Upper lobe of right lung (tissue), 1 donor: ENCODE results near the gene DIS3L2. TPM values are rescaled to one million over a fixed set of nuclear protein-coding genes. Genes with fewer than 3 reads are reported as not detected.

Source experiments
- ATAC-seq: fragments of 200-7000 bp; cut with Tn5 transposase; one replicate; pipeline ENCODE4 v1.9.1; 2020; ENCODE audit warnings: mild to moderate bottlenecking, moderate library complexity
- DNase-seq: peaks from one replicate; pipeline ENCODE4 v3.0.0-alpha.2; 2020
- H3K27ac ChIP-seq: fragments of 200-600 bp; one replicate; pipeline ENCODE4 v1.8.0; 2022
- H3K27me3 ChIP-seq: fragments of 200-600 bp; one replicate; pipeline ENCODE4 v1.8.0; 2022; ENCODE audit warnings: mild to moderate bottlenecking
- H3K36me3 ChIP-seq: fragments of 200-600 bp; one replicate; pipeline ENCODE4 v1.8.0; 2022
- H3K4me1 ChIP-seq: fragments of 200-600 bp; one replicate; pipeline ENCODE4 v1.8.0; 2022
- H3K4me3 ChIP-seq: fragments of 200-600 bp; one replicate; pipeline ENCODE4 v1.8.0; 2022; ENCODE audit warnings: mild to moderate bottlenecking
- H3K9me3 ChIP-seq: fragments of 200-600 bp; one replicate; pipeline ENCODE4 v1.8.0; 2022
- intact Hi-C: fragments of 100-400 bp; cut with DNase I; formaldehyde crosslinking; loops from one replicate; pipeline ENCODE4 v1.11.0; 2022
- total RNA-seq: library from RNA; stranded (reverse); fragmentation: NEBNext Ultra II Directional; extraction: Animal tissue kit (Norgen Biotek cat#: 25700); gene quantifications from one replicate; pipeline ENCODE4 v1.2.1, GENCODE V29; 2021
- TF ChIP-seq, protein P1 (sequence below): fragments of 200-600 bp; IDR thresholded peaks from one replicate; pipeline ENCODE4 v1.8.0; 2022; ENCODE audit warnings: antibody characterized with exemption
- donor health status: DM: no; HTN: yes; CAD: no; lungs with severe emphysema.

Gene DIS3L2
- total RNA-seq, 1 donor from 2014 or later, result 35.8 TPM

DNA sequence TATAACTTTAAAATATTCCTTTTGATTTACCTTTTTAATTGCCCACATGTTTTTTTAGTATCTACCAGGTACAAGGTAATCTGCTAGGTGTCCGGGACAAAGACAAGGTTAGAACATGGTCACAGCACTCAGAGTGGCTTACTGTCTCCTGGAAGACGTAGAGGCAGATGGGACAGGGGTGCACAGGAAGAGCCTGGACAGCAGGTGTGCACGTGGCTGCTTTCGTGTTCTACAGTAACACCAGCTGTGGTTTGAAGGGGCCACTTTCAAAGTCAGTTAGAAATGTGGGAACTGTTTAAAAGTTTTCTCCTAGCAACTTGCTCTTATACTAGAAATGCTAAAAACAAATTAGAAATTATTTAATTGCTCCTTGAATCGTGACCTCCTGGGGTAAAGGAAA, 314.2 kb downstream of the DIS3L2 start:
- Histone ChIP-seq H3K9me3 (no peaks in the 10 kb centered on the region), H3K4me1 (no peaks in the 10 kb centered on the region), H3K27ac (no peak overlapping the region), H3K36me3 (no peaks in the 10 kb centered on the region), H3K4me3 (no peak overlapping the region), H3K27me3 (no peaks in the 10 kb centered on the region)
- DNase-seq (no peak), ATAC-seq (no peak)
- TF ChIP-seq, protein P1, sequence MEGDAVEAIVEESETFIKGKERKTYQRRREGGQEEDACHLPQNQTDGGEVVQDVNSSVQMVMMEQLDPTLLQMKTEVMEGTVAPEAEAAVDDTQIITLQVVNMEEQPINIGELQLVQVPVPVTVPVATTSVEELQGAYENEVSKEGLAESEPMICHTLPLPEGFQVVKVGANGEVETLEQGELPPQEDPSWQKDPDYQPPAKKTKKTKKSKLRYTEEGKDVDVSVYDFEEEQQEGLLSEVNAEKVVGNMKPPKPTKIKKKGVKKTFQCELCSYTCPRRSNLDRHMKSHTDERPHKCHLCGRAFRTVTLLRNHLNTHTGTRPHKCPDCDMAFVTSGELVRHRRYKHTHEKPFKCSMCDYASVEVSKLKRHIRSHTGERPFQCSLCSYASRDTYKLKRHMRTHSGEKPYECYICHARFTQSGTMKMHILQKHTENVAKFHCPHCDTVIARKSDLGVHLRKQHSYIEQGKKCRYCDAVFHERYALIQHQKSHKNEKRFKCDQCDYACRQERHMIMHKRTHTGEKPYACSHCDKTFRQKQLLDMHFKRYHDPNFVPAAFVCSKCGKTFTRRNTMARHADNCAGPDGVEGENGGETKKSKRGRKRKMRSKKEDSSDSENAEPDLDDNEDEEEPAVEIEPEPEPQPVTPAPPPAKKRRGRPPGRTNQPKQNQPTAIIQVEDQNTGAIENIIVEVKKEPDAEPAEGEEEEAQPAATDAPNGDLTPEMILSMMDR, result no peak
- intact Hi-C loops, result no loop called here

DNA sequence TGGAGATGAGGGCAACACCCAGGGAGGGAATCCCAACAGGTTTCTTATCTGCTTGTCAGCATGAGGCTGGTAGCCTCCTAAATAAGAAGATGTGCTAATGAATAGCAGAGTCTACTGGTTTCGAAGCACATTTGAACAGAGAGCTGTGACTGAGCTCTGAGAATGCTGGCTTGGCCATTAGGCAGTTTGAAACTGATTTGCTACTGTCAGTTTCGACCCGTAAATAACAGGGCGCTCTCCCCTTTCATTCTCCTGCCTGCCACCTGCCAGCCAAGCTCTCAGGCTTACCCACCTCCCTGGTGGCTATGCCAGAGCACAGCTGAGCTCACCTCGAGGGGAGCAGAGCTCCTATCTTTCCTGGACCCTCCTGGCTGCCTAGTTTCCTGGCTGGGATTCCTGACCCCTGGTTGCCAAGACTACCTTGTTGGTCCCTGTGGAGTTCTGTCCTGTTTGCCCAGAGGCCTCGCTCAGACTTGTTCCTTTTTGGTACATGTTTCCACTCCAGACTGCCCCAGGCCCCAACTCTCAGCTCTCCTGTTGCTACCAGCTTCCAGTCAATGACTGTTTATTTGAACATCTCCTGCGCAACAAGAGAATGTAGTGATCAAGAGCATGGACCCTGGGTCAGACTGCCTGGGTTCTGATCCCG, 314.7 kb downstream of the DIS3L2 start:
- Histone ChIP-seq H3K4me1 (no peaks in the 10 kb centered on the region), H3K27ac (no peak overlapping the region), H3K36me3 (no peaks in the 10 kb centered on the region), H3K27me3 (no peaks in the 10 kb centered on the region), H3K9me3 (no peaks in the 10 kb centered on the region), H3K4me3 (no peak overlapping the region)
- no peak for DNase-seq
- intact Hi-C loops, result no loop called here
- ATAC-seq, result no peak
- TF ChIP-seq, protein P1, result no peak

DNA sequence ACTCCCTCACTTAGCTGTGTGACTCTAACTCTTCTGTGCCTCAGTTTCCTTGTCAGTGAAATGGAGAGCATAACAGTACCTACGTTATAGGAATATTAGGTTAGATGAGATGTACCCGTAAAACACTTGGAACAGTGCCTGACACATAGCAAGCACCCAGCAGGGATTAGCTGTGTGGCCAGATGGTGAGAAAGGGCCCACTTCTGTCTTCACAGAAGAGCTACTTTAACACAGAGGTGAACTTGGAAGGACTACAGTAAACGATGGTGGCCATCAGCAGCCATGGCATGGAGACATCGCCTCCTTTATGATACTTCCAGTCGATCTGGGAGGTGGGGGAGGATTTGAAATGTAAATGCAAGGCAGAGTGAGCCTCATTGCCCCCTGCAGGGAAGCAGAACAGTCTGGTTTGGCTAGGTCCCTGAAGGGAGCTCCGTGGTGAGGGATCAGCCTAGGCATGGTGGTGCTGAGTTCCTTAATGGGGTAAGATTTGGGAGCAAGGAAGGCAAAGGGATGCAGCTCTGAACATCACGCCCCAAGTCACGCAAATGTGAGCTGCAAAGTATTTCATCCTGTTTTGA, 315.3 kb downstream of the DIS3L2 start:
- Histone ChIP-seq H3K36me3 (no peaks in the 10 kb centered on the region), H3K27me3 (no peaks in the 10 kb centered on the region), H3K4me1 (no peaks in the 10 kb centered on the region), H3K4me3 (no peak overlapping the region), H3K27ac (no peak overlapping the region), H3K9me3 (no peaks in the 10 kb centered on the region)
- intact Hi-C loops, result no loop called here
- ATAC-seq (no peak), DNase-seq (no peak)
- TF ChIP-seq, protein P1, result no peak

DNA sequence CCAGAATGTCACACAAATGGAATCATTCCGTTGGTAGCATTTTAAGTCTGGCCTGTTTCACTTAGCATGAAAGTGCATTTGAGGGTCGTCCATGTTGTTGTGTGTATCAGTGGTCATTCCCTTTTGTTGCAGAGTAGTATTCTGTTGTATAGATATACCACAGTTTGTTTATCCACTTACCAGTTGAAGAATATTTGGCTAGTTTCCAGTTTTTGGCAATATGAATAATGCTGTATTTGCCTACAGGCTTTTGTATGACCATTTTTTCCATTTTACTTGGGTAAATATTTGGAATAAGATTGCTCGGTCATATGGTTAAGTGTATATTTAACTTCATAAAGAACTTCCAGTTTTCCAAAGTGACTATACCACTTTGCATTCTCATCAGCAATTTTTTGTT, 317.0 kb downstream of the DIS3L2 start:
- H3K4me3 ChIP-seq, result no peak overlapping the region
- no peaks in the 10 kb centered on the region for H3K4me1 ChIP-seq
- no peak for DNase-seq
- ATAC-seq, result no peak
- no peaks in the 10 kb centered on the region for H3K27me3 ChIP-seq
- no peaks in the 10 kb centered on the region for H3K36me3 ChIP-seq
- intact Hi-C loops, result no loop called here
- H3K27ac ChIP-seq, result no peak overlapping the region
- TF ChIP-seq, protein P1, result no peak
- no peaks in the 10 kb centered on the region for H3K9me3 ChIP-seq

DNA sequence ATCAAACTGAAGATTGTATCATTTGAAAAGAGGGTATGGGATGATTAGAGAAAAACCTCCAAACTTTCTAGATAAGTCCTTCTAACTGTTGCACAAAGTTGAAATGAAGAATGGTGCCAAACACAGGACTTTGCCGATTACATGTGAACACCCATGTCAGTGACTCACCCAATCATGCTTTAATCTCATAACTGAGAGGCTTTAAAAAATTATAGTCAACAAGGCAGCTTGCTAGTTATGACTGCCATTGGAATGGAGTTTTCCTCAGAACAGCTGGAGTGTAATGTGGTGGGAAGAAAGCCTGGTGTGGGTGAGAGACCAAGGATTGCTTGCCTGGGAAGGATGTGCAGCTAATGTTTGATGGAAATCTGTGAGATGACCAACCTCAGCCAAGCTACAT, 318.8 kb downstream of the DIS3L2 start:
- intact Hi-C loops, result no loop called here
- no peak for ATAC-seq
- TF ChIP-seq, protein P1, result no peak
- no peaks in the 10 kb centered on the region for H3K4me1 ChIP-seq
- H3K27me3 ChIP-seq, result no peaks in the 10 kb centered on the region
- no peak overlapping the region for H3K4me3 ChIP-seq
- no peaks in the 10 kb centered on the region for H3K9me3 ChIP-seq
- no peaks in the 10 kb centered on the region for H3K36me3 ChIP-seq
- no peak overlapping the region for H3K27ac ChIP-seq
- no peak for DNase-seq
